Tibial artery (tissue), 4 donors: ENCODE data around the gene RSBN1L.

Source experiments
- DNase-seq, 2 donors: peaks; one replicate each; pipeline ENCODE4 v3.0.0-alpha.2; 2019
- H3K27ac ChIP-seq, 2 donors: fragments of 200-600 bp; sonication (generic) in 1 of 2; 1 replicate in 1 of 2; 2 replicates in 1 of 2; pipeline ENCODE4 v1.5.1; 2018 to 2019; ENCODE audit warnings: mild to moderate bottlenecking in 1 of 2
- H3K27me3 ChIP-seq, 2 donors: fragments of 200-600 bp; sonication (generic) in 1 of 2; one replicate each; pipeline versions ENCODE4 v1.5.1 to v1.6.0; 2016 to 2019
- H3K36me3 ChIP-seq, 3 donors: fragments of 200-600 bp; sonication (generic) in 2 of 3; one replicate each; pipeline ENCODE4 v1.5.1; 2016 to 2019; ENCODE audit warnings: mild to moderate bottlenecking in 2 of 3
- H3K4me1 ChIP-seq, 4 donors: fragments of 200-600 bp; sonication (generic) in 2 of 4; 1 replicate in 3 of 4; 2 replicates in 1 of 4; pipeline ENCODE4 v1.5.1; 2016 to 2019
- H3K4me3 ChIP-seq, 2 donors: fragments of 200-600 bp; sonication (generic) in 1 of 2; 1 replicate in 1 of 2; 2 replicates in 1 of 2; pipeline ENCODE4 v1.5.1; 2018 to 2019; ENCODE audit warnings: mild to moderate bottlenecking in 2 of 2
- H3K9me3 ChIP-seq, 3 donors: fragments of 200-600 bp; sonication (generic) in 1 of 3; one replicate each; pipeline ENCODE4 v1.5.1; 2016 to 2019
- CTCF ChIP-seq, 2 experiments: fragments of 200-600 bp in 1 of 2; fragments of 450-650 bp in 1 of 2; IDR thresholded peaks; one replicate each; pipeline ENCODE4 v1.5.1; 2017 to 2019; ENCODE audit warnings: antibody characterized with exemption in 2 of 2, mild to moderate bottlenecking in 1 of 2, moderate library complexity in 1 of 2
- intact Hi-C: fragments of 100-400 bp; cut with DNase I; formaldehyde crosslinking; loops from one replicate; pipeline ENCODE4 v1.15.0; 2023; ENCODE audit warnings: low total_unique reads

The RSBN1L gene

GRCh38 chr7:77735457-77735856 is 39.2 kb downstream of the RSBN1L start:
- Histone ChIP-seq H3K36me3 (peaks cover 0 to 8% (median 3%) of the 10 kb centered on the region in 3 donors), H3K27ac (no peak overlapping the region), H3K27me3 (no peaks in the 10 kb centered on the region), H3K4me1 (peaks cover 0 to 31% (median 7%) of the 10 kb centered on the region in 4 donors), H3K9me3 (no peaks in the 10 kb centered on the region), H3K4me3 (no peak overlapping the region)
- no peak for DNase-seq
- intact Hi-C loops = no loop called here
- no peak for TF ChIP-seq CTCF (IDR thresholded peaks at IDR 0.05)

GRCh38 chr7:77736991-77737390 is 40.7 kb downstream of the RSBN1L start:
- Histone ChIP-seq H3K27me3 (no peaks in the 10 kb centered on the region), H3K9me3 (no peaks in the 10 kb centered on the region), H3K36me3 (peaks cover 0 to 8% (median 3%) of the 10 kb centered on the region in 3 donors), H3K27ac (no peak overlapping the region), H3K4me1 (peaks cover 0 to 17% (median 3%) of the 10 kb centered on the region in 4 donors), H3K4me3 (no peak overlapping the region)
- intact Hi-C loops = no loop called here
- no peak for DNase-seq
- TF ChIP-seq CTCF (IDR thresholded peaks at IDR 0.05) = no peak

- no peaks in the 10 kb centered on the region for H3K27me3 ChIP-seq
- intact Hi-C loops = no loop called here
- H3K4me3 ChIP-seq = no peak overlapping the region
- peaks cover 0 to 8% (median 3%) of the 10 kb centered on the region in 3 donors for H3K36me3 ChIP-seq
- no peak for TF ChIP-seq CTCF (IDR thresholded peaks at IDR 0.05)
- no peak overlapping the region for H3K27ac ChIP-seq
- H3K4me1 ChIP-seq = peaks cover 0 to 6% (median 3%) of the 10 kb centered on the region in 4 donors
- H3K9me3 ChIP-seq = no peaks in the 10 kb centered on the region
- DNase-seq = no peak
Measured at GRCh38 chr7:77738382-77738781, 42.1 kb downstream of the RSBN1L start.

- intact Hi-C loops = no loop called here
- H3K36me3 ChIP-seq = peaks cover under 1 to 8% (median 3%) of the 10 kb centered on the region in 3 donors
- no peak for TF ChIP-seq CTCF (IDR thresholded peaks at IDR 0.05)
- H3K9me3 ChIP-seq = no peaks in the 10 kb centered on the region
- H3K27ac ChIP-seq = no peak overlapping the region
- H3K27me3 ChIP-seq = no peaks in the 10 kb centered on the region
- DNase-seq = no peak
- H3K4me1 ChIP-seq = peaks cover 0 to 6% (median 3%) of the 10 kb centered on the region in 4 donors
- H3K4me3 ChIP-seq = no peak overlapping the region
Measured at GRCh38 chr7:77738871-77739270, 42.6 kb downstream of the RSBN1L start.

- H3K9me3 ChIP-seq = no peaks in the 10 kb centered on the region
- peaks cover 3 to 8% (median 4%) of the 10 kb centered on the region in 3 donors for H3K36me3 ChIP-seq
- no peak overlapping the region for H3K27ac ChIP-seq
- H3K27me3 ChIP-seq = no peaks in the 10 kb centered on the region
- TF ChIP-seq CTCF (IDR thresholded peaks at IDR 0.05) = no peak
- DNase-seq = no peak
- peaks cover 0 to 5% (median 0%) of the 10 kb centered on the region in 4 donors for H3K4me1 ChIP-seq
- intact Hi-C loops = no loop called here
- H3K4me3 ChIP-seq = no peak overlapping the region
Measured at GRCh38 chr7:77740257-77740656, 44.0 kb downstream of the RSBN1L start.

- intact Hi-C loops = no loop called here
- peaks cover 0 to 4% (median 3%) of the 10 kb centered on the region in 3 donors for H3K36me3 ChIP-seq
- H3K4me1 ChIP-seq = peaks cover 0 to 8% (median 0%) of the 10 kb centered on the region in 4 donors
- no peak overlapping the region for H3K27ac ChIP-seq
- H3K4me3 ChIP-seq = no peak overlapping the region
- no peaks in the 10 kb centered on the region for H3K9me3 ChIP-seq
- no peak for DNase-seq
- no peaks in the 10 kb centered on the region for H3K27me3 ChIP-seq
- no peak for TF ChIP-seq CTCF (IDR thresholded peaks at IDR 0.05)
Measured at GRCh38 chr7:77743518-77743917, 47.3 kb downstream of the RSBN1L start.
